ENCODE data around the gene ALG13. TPM values are rescaled to one million over a fixed set of nuclear protein-coding genes. Genes with fewer than 3 reads are reported as not detected.
A peak's percentile ranks its signal among the peaks of the same experiment; 100 is the strongest.

The ALG13 gene
- total RNA-seq, 1 donor from 2014 or later, result 44.7 TPM

- ATAC-seq (no peak), DNase-seq (no peak)
- H3K4me3 ChIP-seq, result no peak overlapping the region
- no peaks in the 10 kb centered on the region for H3K36me3 ChIP-seq
- no peak overlapping the region for H3K27ac ChIP-seq
- H3K9me3 ChIP-seq, result no peaks in the 10 kb centered on the region
- TF ChIP-seq CTCF (IDR thresholded peaks at IDR 0.05), result no peak
- intact Hi-C loops (cut with DNase I), result no loop called here
- H3K27me3 ChIP-seq, result no peaks in the 10 kb centered on the region
- H3K4me1 ChIP-seq, result no peaks in the 10 kb centered on the region
Measured at GRCh38 chrX:111671668-111672067, 9.3 kb upstream of the ALG13 start.

GRCh38 chrX:111687305-111687704, 6.3 kb downstream of the ALG13 start:
- DNase-seq (no peak), ATAC-seq (no peak)
- Histone ChIP-seq H3K9me3 (no peaks in the 10 kb centered on the region), H3K27ac (no peak overlapping the region), H3K36me3 (peaks cover 57% of the 10 kb centered on the region), H3K4me1 (peaks cover 2% of the 10 kb centered on the region), H3K4me3 (no peak overlapping the region), H3K27me3 (no peaks in the 10 kb centered on the region)
- no peak for TF ChIP-seq CTCF (IDR thresholded peaks at IDR 0.05)
- intact Hi-C loops (cut with DNase I), result no loop called here

GRCh38 chrX:111695297-111695880, 14.4 kb downstream of the ALG13 start:
- no peak overlapping the region for H3K4me3 ChIP-seq

GRCh38 chrX:111719426-111720210, 38.6 kb downstream of the ALG13 start:
- Histone ChIP-seq H3K4me1 (no peaks in the 10 kb centered on the region), H3K36me3 (no peaks in the 10 kb centered on the region), H3K27ac (no peak overlapping the region), H3K4me3 (no peak overlapping the region), H3K27me3 (no peaks in the 10 kb centered on the region), H3K9me3 (no peaks in the 10 kb centered on the region)
- peak; percentile 9 for TF ChIP-seq CTCF (IDR thresholded peaks at IDR 0.05)
- intact Hi-C loops (cut with DNase I), result no loop called here
- no peak for DNase-seq
- ATAC-seq, result no peak

More at GRCh38 chrX:111695297-111695880, 14.4 kb downstream of the ALG13 start:
- DNase-seq (no peak), ATAC-seq (no peak)
- no peak for TF ChIP-seq CTCF (IDR thresholded peaks at IDR 0.05)
- Histone ChIP-seq H3K9me3 (no peaks in the 10 kb centered on the region), H3K27me3 (no peaks in the 10 kb centered on the region), H3K27ac (no peak overlapping the region), H3K36me3 (no peaks in the 10 kb centered on the region), H3K4me1 (no peaks in the 10 kb centered on the region)
- intact Hi-C loops (cut with DNase I), result no loop called here

GRCh38 chrX:111728096-111728495, 47.1 kb downstream of the ALG13 start:
- H3K27ac ChIP-seq, result no peak overlapping the region
- no peak for DNase-seq
- no peak for TF ChIP-seq CTCF (IDR thresholded peaks at IDR 0.05)
- H3K4me3 ChIP-seq, result no peak overlapping the region
- no peaks in the 10 kb centered on the region for H3K4me1 ChIP-seq
- H3K36me3 ChIP-seq, result peaks cover 30% of the 10 kb centered on the region
- no peaks in the 10 kb centered on the region for H3K27me3 ChIP-seq
- ATAC-seq, result no peak
- no peaks in the 10 kb centered on the region for H3K9me3 ChIP-seq
- intact Hi-C loops (cut with DNase I), result no loop called here

Measured in upper lobe of right lung (tissue), 1 donor.